Measurements from ENCODE around the gene ACAP3.
"Not testable (repeated sequence)": the region's sequence is repeated elsewhere in the genome, so short reads cannot be mapped to it uniquely, and the experiment has no call there.

Gene ACAP3

GRCh38 chr1:1260843-1261560 lies 46.7 kb downstream of the ACAP3 start:
- DNase-seq, result no peak

GRCh38 chr1:1259951-1260600 lies 47.7 kb downstream of the ACAP3 start:
- DNase-seq, result no peak

DNA sequence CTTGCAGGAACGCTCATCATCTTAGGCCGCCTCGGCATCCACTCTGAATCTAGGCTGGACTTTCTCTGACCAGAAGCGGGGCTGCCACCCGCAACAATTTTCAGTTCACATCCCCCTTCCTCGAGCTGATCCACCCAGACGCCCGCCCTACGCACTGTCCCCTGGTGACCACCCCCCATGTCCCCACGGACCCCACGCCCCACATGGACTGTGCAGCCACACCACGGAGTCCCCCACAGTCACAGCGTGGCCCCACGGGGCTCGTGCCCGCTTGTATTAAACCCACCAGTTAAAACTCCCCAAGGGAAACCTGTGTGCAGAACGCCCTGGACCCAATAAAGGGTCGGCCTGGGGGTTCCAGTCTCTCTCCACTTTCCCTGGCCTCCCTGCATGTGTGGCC lies 48.2 kb downstream of the ACAP3 start:
- no peak for DNase-seq

DNA sequence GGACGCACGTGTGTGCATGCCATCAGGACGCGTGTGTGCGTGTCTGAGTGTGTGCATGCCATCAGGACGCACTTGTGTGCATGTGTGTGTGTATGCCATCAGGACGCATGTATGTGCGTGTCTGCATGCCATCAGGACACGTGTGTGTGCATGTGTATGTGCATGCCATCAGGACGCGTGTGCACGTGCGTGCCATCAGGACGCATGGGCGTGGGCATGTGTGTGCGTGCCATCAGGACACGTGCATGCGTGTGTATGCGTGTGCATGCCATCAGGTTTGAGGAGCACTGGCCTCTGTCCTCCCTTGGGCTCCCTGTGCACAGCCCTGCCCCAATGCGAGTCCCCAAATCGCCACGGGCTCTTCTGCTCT lies 48.6 kb downstream of the ACAP3 start:
- DNase-seq, result no peak

GRCh38 chr1:1256956-1257871 lies 50.5 kb downstream of the ACAP3 start:
- no peak for DNase-seq

DNA sequence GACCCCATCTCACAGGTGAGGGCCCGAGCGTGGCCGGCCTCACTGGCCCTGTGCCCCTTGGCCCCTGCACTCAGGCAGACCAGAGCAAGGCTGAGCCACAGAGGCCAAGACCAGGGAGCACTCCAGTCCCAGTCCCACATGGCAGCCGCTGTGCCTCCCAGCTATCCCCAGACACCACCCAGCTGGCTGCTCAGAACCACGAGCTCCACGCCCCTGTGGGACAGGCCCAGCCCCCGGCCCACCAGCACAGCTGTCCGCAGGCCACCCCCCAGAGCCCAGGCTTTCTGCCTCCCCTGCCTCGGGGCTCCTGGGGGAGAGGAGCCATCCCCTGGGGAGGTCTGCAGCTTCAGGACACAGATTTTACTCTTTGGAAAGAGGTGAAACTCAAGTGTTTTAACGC lies 52.1 kb downstream of the ACAP3 start:
- DNase-seq, result no peak

GRCh38 chr1:1255078-1255477 lies 52.7 kb downstream of the ACAP3 start:
- no peak for DNase-seq

DNA sequence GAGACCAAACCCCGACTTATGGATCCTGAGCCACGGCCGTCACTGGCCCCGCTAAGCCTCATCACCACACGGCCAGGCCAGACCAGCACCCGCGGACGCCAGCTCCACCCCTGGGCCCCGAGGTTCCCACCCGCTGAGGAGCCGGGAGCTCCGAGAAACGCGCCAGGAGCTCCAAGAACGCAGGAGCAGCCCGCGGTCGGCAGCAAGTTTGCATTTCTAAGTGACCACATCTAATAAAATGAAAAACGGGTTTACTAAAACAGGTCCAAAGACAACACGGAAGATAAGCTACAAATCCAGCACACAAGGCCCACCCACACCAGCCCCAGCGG lies 53.1 kb downstream of the ACAP3 start:
- DNase-seq, result no peak

DNA sequence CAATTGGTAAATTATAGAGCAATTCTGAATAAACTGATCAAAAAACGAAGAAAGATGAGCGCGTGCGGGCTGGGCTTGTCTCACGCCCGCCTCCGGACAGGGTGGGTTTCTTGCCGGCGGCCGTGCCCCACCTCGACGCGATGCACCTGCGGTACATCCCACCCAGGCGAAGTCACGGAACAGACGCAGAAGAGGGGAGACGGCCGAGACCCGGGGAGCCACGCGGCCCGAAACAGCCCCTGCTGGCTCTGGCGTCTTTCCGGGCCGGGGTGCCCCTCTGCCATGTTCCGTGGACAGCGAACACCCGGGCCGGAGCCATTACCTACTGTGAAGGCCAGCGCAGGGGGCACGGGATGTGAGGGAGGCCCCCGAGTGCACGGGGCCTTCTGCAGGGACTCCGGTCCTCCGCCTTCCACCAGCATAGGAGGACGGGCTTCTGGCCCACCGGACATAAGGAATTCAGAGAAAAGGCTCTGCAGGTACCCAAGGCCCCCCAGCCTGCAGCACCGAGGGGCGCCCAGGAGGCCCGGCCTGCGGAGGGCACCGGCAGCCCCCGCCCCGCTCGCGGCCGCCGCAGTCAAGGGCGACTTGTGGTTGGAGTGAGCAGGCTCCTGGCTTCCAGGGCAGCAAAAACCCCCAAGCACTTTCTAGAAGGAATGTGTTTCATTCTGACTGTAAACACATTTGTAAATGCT lies 53.6 kb downstream of the ACAP3 start:
- no peak for DNase-seq

DNA sequence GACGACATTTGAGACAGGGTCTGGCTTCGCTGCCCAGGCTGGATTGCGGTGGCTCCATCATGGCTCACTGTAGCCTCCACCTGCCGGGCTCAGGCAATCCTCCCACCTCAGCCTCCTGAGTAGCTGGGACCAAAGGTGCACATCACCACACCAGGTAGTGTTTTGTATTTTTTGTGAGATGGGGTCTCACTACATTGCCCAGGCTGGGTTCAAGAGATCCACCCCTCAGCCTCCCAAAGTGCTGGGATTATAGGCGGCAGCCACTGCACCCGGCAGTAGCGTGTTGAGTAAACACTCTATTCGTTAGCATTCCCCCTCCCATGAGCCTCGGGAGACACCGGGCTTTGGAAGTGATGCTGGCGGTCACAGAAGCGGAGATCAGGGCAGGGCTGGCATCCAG lies 54.4 kb downstream of the ACAP3 start:
- DNase-seq, result no peak

DNA sequence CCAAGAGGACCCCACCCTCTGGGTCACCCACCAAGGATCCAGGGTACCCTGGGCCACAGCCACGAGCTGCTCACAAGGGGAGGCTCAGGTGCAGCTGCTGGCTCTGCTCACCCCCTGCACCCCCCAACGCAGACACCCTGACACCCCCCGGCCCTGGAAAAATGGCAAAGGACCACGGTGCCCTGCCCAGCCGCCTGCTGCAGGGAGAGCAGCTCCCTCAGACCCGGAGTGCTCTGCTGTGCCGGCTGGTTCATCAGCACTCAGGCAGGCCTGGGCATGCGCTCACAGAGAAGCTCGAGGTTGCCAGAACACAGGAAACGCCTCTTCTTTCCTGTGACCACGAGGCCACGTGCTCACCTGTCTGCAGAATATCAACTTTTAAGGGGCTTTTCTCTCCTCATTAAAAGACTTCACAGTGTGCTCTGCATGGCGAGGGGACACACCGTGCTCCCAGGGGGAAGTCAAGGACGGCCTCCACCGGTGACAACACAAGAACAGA lies 56.9 kb downstream of the ACAP3 start:
- DNase-seq, result no peak

DNA sequence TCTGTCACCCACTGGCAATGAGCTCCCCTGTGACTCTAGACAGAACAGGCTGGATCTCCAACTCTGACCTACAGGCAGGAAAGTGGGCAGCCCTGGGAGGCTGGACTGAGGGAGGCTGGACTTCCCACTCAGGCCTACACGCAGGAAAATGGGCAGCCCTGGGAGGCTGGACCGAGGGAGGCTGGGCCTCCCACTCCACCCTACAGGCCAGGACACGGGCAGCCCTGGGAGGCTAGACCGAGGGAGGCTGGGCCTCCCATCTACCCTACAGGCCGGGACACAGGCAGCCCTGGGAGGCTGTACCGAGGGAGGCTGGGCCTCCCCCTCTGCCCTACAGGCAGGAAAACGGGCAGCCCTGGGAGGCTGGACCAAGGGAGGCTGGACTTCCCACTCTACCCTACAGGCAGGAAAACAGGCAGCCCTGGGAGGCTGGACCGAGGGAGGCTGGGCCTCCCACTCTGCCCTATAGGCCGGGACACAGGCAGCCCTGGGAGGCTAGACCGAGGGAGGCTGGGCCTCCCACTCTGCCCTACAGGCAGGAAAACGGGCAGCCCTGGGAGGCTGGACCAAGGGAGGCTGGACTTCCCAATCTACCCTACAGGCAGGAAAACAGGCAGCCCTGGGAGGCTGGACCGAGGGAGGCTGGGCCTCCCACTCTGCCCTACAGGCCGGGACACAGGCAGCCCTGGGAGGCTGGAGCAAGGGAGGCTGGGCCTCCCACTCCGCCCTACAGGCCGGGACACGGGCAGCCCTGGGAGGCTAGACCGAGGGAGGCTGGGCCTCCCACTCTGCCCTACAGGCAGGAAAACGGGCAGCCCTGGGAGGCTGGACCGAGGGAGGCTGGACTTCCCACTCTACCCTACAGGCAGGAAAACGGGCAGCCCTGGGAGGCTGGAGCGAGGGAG lies 59.5 kb downstream of the ACAP3 start:
- DNase-seq, result not testable (repeated sequence)

GRCh38 chr1:1247341-1247913 lies 60.3 kb downstream of the ACAP3 start:
- no peak for DNase-seq

GRCh38 chr1:1246577-1247340 lies 61.0 kb downstream of the ACAP3 start, which contains the start of gene C1QTNF12:
Gene C1QTNF12, minus strand, starts transcription at chr1:1246722. Its CDS starts 32 bp downstream, at chr1:1246690.
- DNase-seq, result no peak

DNA sequence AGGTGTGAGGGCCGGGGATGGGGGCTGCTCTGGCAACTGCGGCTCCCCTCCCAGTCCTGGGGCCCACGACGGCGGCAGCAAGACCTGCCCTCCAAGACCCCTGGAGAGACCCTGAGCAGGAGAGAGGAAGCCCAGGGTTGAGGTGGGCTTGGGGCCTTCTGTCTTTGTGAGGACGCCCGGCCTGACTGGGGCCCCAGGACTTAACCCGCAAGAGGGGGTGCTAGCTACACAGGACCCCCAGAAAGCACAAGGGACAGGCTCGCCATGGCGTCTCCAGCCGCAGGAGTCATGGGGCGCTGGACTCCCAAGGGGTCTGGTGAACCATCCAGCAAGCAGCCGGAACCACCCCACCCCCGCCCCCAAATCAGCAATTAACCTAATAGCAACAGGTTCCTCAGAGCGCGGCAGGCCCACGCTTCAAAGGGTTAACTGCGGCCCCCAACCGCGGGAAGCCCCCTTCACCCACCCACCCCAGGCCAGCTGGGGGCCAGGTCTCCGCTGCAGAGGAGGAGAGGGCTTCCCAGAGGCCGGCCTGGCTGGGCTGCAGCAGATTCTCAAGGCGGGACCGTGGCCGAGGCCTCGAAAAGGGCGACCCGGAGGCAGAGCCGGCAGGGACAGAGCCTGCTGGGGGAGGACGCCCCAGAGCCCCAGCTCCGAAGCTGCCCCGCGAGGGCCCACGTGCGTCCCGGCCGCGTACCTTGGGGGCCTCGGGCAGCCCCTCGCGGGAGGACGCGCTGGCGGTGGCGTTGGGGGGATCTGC lies 61.7 kb downstream of the ACAP3 start:
- no peak for DNase-seq

GRCh38 chr1:1245178-1245816 lies 62.4 kb downstream of the ACAP3 start:
- DNase-seq, result peak; percentile 65

GRCh38 chr1:1244192-1244811 lies 63.4 kb downstream of the ACAP3 start:
- no peak for DNase-seq

DNA sequence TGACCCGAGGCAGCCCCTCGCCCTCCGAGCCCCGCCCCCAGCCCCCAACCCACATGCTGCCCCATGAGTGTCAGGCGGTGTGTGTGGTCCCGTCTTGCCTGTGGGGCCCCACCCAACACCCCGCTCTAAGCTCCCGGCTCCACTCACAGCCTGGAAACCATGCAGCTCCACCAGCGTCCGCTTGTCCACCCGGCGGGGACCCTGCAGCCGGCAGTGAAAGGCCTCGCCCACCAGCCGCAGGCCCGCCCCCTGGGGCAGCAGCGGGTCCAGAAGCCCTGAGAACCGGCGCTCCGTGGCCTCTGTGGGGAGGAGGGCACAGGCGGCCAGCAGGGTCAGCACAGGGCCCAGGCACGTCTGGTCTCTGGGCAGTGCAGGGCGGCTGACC lies 63.9 kb downstream of the ACAP3 start:
- DNase-seq, result no peak

DNA sequence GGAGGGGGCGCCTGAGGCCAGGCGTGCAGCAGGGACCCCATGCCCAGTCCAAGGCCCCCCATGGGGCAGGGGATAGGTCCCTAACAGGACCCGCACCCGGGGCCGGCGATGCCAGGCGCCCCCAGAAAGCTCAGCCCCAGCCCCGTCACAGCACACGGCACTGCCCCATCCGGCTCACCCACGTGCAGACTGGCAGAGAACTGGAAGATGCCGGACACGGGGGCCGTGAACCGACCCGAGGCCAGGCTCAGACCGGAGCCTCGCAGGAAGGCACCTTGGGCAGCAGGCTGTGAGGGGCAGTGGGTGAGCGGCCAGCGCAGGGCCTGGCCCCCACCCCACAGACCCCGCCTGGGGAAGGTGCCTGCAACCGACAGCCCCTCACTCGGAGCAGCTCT lies 64.5 kb downstream of the ACAP3 start:
- no peak for DNase-seq

Data from OCI-M1 (cell line).